ENCODE measurements around the gene STK38.

Gene STK38

DNA sequence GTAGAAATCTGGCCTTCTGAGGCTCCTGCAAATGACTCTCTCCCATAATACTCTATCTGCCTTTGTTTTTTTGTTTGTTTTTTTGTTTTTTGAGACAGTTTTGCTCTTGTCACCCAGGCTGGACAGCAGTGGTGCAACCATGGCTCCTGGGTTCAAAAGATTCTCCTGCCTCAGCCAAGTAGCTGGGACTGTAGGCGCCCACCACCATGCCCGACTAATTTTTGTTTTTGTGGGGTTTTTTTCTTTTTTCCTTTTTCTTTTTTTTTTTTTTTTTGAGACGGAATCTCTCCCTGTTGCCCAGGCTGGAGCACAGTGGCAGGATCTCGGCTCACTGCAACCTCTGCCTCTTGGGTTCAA, 16.6 kb upstream of the STK38 start:
- TF ChIP-seq, protein P1, sequence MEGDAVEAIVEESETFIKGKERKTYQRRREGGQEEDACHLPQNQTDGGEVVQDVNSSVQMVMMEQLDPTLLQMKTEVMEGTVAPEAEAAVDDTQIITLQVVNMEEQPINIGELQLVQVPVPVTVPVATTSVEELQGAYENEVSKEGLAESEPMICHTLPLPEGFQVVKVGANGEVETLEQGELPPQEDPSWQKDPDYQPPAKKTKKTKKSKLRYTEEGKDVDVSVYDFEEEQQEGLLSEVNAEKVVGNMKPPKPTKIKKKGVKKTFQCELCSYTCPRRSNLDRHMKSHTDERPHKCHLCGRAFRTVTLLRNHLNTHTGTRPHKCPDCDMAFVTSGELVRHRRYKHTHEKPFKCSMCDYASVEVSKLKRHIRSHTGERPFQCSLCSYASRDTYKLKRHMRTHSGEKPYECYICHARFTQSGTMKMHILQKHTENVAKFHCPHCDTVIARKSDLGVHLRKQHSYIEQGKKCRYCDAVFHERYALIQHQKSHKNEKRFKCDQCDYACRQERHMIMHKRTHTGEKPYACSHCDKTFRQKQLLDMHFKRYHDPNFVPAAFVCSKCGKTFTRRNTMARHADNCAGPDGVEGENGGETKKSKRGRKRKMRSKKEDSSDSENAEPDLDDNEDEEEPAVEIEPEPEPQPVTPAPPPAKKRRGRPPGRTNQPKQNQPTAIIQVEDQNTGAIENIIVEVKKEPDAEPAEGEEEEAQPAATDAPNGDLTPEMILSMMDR (IDR thresholded peaks at IDR 0.05; ENCODE audit: low read depth, low read length, missing control alignments) = no peak
- no peak overlapping the region for H3K4me3 ChIP-seq (replicated peaks; ENCODE audit: low read depth, low read length)
- DNase-seq (ENCODE audit: extremely low read depth, low read depth) = no peak

DNA sequence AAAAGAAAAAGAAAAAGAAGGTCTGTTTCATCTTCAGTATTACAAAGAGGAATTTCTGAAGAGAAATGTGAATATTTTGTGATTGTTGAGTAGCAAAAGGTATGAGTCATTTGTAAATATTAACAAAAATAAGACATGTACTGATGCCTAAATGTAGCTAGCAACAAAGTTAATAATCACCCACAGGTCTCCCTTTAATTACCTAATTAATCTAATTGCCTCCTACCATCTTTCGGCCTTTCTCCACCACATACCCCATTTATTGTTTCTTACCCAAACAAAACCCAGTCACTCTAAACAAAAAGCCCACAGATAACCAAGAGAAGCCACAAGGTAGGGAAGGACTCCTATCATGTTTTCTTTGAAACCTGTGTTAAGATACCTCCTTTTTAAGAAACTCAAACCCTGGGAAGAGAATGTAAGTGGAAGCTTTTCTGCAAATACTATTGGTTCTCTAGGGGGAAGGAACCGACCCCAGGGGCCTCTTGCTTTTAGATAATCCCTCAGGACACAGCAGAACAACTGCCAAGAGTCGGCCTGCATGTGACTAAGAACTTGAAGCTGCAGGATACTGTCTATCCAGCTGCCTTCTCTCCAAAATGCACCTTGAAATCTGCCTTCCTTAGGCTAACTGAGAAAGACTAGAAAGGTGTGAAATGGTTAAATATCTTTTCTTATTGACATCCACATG, 16.1 kb upstream of the STK38 start:
- no peak for DNase-seq (ENCODE audit: extremely low read depth, low read depth)
- TF ChIP-seq, protein P1 (IDR thresholded peaks at IDR 0.05; ENCODE audit: low read depth, low read length, missing control alignments) = no peak
- H3K4me3 ChIP-seq (replicated peaks; ENCODE audit: low read depth, low read length) = no peak overlapping the region

DNA sequence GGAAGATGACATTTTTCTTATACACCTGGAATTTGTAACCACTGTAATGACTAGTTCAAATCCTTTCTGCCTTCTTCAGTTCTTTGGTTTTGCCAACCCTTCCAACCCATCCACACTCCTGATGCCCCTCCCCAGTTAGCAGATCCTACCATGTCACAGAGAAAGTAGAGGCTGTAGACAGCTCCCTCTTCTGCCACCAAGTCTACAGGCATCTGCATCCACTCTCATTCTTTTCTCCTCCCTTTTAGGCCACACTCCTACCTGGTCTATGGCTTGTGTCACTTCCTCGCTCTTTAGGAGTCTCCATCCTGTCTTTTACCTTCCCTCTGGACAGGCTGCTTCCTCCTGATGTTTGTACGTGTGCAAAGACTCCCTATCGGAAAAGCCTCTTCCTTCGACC, 13.5 kb upstream of the STK38 start:
- TF ChIP-seq, protein P1 (IDR thresholded peaks at IDR 0.05; ENCODE audit: low read depth, low read length, missing control alignments) = no peak
- H3K4me3 ChIP-seq (replicated peaks; ENCODE audit: low read depth, low read length) = no peak overlapping the region
- DNase-seq (ENCODE audit: extremely low read depth, low read depth) = no peak

DNA sequence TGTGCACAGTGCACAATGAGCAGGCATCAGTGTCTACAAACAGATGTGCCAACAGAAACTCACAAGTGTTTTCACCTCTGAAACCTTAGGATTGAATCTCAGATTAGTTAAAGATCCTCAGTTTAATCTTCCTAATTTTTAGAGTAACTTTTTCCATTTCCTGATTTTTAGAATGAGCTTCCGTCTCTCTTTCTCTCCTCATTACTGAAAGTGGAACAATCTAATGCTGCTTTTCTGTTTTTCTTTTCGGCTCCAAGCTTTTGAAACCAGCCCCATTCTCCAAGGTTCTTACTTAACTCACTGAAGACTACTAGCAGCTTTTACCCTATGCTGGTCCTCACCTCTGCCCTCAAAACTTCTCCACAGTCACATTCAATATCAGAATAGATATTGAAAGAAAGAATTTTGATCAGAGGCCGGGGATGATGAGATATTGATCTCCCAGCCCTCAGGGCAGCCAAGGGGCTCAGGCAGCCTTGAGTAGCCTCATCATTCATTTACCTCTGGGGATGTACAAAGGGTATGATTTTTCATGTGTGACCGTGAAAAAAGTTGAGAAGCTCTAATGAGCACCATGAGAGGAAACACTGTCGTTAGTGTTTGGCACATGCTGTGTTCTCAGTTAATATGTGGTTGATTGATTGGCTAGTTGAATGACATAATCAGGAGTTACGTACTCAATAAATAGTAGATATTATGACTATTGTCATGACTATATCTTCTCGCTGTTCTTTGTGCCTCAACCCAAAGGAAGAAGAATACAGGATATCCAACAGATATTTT, 11.9 kb upstream of the STK38 start:
- H3K4me3 ChIP-seq (replicated peaks; ENCODE audit: low read depth, low read length) = no peak overlapping the region
- TF ChIP-seq, protein P1 (IDR thresholded peaks at IDR 0.05; ENCODE audit: low read depth, low read length, missing control alignments) = no peak
- DNase-seq (ENCODE audit: extremely low read depth, low read depth) = no peak

DNA sequence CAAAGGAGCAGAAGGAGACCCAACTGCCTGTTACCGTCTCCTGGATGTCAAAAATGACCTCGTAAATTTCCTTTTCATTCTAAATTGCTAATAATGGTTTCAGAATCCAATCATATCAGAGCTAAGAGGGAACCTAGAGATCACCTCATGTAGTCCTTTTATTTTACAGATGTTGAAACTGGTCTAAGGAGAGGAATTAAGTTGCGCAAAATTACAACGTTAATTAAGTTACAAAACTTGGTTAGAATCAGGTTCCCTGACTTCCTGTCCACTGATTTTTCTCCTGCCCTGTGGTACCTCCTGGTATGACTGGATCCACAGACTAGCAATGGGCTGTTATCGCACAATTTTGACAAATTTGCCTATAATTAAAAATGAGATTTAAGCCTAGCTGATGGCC, 9.0 kb upstream of the STK38 start:
- no peak overlapping the region for H3K4me3 ChIP-seq (replicated peaks; ENCODE audit: low read depth, low read length)
- TF ChIP-seq, protein P1 (IDR thresholded peaks at IDR 0.05; ENCODE audit: low read depth, low read length, missing control alignments) = no peak
- no peak for DNase-seq (ENCODE audit: extremely low read depth, low read depth)

DNA sequence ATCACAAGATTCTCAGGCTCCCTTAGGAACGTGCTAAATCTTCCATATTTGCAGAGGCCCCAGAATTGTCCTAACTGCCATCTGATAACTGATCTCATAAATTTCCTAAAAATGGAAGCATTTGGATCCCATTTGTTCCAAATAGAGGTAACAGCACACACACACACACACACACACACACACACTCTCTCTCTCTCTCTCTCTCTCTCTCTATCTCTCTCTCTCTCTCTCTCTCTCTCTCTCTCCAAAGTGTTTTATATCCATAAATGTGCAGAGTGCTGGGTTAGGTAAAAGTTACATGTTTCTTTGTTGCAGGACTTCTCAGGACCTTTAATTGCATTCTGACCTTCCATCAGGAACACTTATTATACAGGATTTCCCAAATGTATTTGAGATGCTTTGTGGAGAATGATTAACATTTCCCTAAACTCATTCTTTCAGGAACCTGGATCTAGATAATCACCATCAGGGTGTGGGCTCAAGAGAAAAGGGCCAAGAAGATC, 8.5 kb upstream of the STK38 start:
- TF ChIP-seq, protein P1 (IDR thresholded peaks at IDR 0.05; ENCODE audit: low read depth, low read length, missing control alignments) = no peak
- DNase-seq (ENCODE audit: extremely low read depth, low read depth) = no peak
- H3K4me3 ChIP-seq (replicated peaks; ENCODE audit: low read depth, low read length) = no peak overlapping the region

All from HFF-Myc (cell line).